GM12874 (cell line): ENCODE measurements around the gene CAPN8.

Source experiments
- TF ChIP-seq, protein P1 (sequence below): IDR thresholded peaks from 2 replicates; pipeline ENCODE4 v1.5.1; 2011; ENCODE audit warnings: low read depth, mild to moderate bottlenecking, control low read depth, low read length, moderate library complexity; ENCODE audit not compliant: insufficient read depth

CAPN8 gene

DNA sequence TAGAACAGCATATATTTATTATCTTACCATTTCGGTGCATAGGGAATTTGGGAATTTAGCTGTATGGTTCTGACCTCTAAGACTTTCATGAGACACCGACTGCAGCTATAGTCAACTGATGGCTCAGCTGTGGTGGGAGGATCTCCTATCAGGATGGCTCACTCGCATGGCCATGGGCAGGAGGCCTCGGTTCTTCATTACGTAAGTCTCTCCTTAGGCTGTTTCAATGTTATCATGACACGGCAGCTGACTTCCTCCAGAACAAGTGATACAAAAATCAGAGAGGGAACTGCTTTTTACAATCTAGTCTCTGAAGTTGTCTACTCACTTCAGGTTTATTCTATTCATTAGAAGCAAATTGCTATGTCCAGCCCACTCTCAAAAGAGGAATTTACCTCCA lies 13.3 kb upstream of the CAPN8 start:
- TF ChIP-seq, protein P1, sequence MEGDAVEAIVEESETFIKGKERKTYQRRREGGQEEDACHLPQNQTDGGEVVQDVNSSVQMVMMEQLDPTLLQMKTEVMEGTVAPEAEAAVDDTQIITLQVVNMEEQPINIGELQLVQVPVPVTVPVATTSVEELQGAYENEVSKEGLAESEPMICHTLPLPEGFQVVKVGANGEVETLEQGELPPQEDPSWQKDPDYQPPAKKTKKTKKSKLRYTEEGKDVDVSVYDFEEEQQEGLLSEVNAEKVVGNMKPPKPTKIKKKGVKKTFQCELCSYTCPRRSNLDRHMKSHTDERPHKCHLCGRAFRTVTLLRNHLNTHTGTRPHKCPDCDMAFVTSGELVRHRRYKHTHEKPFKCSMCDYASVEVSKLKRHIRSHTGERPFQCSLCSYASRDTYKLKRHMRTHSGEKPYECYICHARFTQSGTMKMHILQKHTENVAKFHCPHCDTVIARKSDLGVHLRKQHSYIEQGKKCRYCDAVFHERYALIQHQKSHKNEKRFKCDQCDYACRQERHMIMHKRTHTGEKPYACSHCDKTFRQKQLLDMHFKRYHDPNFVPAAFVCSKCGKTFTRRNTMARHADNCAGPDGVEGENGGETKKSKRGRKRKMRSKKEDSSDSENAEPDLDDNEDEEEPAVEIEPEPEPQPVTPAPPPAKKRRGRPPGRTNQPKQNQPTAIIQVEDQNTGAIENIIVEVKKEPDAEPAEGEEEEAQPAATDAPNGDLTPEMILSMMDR: no peak

DNA sequence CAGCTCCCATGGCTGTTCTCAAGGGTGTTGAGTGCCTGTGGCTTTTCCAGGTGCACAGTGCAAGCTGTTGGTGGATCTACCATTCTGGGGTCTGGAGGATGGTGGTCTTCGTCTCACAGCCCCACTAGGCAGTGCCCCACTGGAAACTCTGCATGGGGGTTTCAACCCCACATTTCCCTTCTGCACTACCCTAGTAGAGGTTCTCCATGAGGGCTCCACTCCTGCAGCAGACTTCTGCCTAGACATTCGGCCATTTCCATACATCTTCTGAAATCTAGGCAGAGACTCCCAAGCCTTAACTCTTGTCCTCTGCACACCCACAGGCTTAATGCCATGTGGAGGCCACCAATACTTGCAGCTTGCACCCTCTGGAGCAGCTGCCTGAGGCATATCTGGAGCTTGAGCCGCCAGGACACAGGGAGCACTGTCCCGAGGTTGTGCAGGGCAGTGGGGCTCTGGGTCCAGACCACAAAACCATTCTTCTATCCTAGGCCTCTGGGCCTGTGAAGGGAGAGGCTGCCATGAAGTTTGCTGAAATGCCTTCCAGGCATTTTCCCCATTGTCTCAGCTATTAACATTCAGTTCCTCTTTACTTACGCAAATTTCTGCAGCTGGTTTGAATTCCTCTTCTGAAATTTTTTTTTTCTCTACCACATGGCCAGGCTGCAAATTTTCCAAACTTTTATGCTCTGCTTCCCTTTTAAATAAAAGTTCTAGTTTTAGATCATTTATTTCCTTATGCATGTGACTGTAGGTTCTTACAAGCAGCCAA lies 8.8 kb upstream of the CAPN8 start:
- TF ChIP-seq, protein P1: no peak

DNA sequence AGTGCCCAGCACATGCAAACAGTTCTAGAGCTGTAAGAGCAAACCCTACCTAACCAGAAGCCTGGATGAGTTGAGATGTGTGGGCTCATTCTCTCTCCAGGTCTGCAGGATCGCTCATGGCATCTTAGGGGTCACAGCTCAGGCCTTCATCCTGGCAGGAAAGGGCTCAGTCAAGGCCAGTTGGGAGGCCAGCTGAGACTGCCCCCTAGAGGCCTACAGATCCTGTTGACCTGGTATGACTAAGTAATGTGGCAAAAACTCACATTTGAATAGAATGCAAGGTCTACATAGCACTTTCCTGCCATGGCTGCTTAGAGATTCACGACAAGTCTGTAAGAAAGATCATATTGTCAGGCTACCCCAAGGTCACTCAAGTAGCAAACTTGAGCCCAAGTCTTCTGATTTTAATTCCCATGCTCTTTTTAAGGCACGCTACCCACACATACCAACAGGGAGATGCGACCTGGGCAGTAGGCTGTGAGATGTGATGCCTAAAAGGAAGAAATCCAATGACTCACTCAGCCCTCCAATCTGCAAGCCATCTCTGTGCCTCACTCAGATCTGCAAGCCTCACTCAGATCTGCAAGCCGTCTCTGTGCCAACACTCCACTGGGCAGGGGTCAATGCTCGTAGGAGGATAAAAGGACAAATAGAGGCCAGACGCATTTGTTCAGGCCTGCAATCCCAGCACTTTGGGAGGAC lies 5.1 kb upstream of the CAPN8 start:
- TF ChIP-seq, protein P1: peak; percentile 70

DNA sequence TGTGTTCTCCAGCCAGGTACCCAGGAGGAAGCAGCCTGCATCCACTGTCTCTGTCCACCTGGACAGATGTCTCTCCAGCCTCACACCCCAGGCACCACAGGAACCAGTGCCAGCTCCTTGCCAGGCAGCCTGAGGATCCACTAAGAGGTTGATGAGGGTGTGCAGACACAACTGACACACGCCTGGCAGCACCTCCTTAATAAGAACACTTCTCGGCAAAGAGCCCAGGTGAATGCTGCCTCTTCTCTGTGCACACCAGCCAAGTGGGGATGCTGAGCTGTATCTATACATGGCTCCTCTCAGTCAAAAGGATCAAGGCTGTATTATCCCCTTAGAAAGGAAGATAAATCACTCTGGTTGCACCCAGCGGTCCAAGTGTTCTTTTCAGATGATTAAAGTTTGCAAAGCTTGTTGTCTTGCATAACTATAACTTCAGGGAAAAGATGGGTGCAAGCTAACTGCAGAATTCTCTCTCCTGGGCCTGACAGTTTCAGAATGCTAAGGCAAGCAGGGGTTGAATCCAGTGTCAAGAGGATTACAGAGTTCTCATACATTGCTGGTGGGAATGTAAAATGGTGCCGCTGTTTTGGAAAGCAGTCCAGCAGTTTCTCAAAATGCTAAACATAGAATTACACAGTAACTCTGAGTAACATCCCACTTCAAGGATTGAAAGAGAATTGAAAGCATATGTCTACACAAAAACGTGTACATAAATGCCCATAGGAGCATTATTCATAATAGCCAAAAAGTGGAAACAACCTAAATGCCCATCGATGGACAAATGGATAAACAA lies 3.7 kb upstream of the CAPN8 start:
- TF ChIP-seq, protein P1: no peak

- TF ChIP-seq, protein P1: no peak
Measured at GRCh38 chr1:223667484-223668182, 2.1 kb upstream of the CAPN8 start.

DNA sequence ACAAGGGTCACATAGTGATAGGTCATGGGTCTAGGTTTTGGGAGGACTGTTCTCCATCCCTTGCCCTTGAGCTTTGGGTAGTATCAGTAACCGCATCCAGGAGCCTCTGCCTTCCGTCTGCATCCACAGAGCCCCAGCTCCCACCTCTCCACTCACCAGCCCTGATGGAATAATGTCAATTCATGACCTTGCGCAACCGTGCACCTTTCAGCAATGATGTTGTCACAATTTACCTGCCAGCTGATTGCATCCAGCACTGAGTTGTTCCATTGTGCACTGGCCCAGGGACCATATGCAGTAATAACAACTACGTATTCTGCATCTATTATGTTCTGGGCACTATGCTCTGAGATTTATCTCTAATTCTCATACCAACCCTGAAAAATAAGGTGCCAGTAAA lies 1.4 kb downstream of the CAPN8 start:
- TF ChIP-seq, protein P1: no peak
